HG02798 (cell line): ENCODE results near the gene ZNF487.
"Not testable (repeated sequence)": the region's sequence is repeated elsewhere in the genome, so short reads cannot be mapped to it uniquely, and the experiment has no call there.

Experiments used
- ATAC-seq: cut with Tn5 transposase; IDR thresholded peaks from one replicate; pipeline ENCODE4 v1.9.1; 2021; ENCODE audit warnings: mild to moderate bottlenecking; ENCODE audit not compliant: unreplicated experiment, poor library complexity

Gene ZNF487

GRCh38 chr10:43403911-43404703, 32.8 kb upstream of the ZNF487 start:
- no peak for ATAC-seq

- no peak for ATAC-seq
These were observed 32.2 kb upstream of the ZNF487 start for GRCh38 chr10:43404704-43405084.

- ATAC-seq, result peak; percentile 25
These were observed 29.7 kb upstream of the ZNF487 start for GRCh38 chr10:43407148-43407575.

GRCh38 chr10:43407576-43408330, 29.2 kb upstream of the ZNF487 start:
- ATAC-seq, result peak; percentile 51

GRCh38 chr10:43408331-43408709, 28.6 kb upstream of the ZNF487 start:
- ATAC-seq, result no peak

- peak; percentile 78 for ATAC-seq
These were observed 28.1 kb upstream of the ZNF487 start, which contains the start of gene HNRNPF for GRCh38 chr10:43408710-43409384. Gene HNRNPF, minus strand, starts transcription at chr10:43409186. Its CDS starts 21,302 bp downstream, at chr10:43387884.

GRCh38 chr10:43409385-43410109, 27.4 kb upstream of the ZNF487 start:
- ATAC-seq, result peak; percentile 0

- ATAC-seq, result no peak
These were observed 26.6 kb upstream of the ZNF487 start for GRCh38 chr10:43410345-43410744.

GRCh38 chr10:43411536-43411935, 25.4 kb upstream of the ZNF487 start:
- no peak for ATAC-seq

- ATAC-seq, result no peak
These were observed 21.4 kb upstream of the ZNF487 start for GRCh38 chr10:43415544-43415943.

GRCh38 chr10:43417950-43418768, 18.8 kb upstream of the ZNF487 start:
- ATAC-seq, result no peak

- ATAC-seq, result no peak
These were observed 16.9 kb upstream of the ZNF487 start for GRCh38 chr10:43419997-43420368.

GRCh38 chr10:43420369-43421200, 16.3 kb upstream of the ZNF487 start:
- peak; percentile 95 for ATAC-seq

- no peak for ATAC-seq
These were observed 15.8 kb upstream of the ZNF487 start for GRCh38 chr10:43421201-43421507.

- ATAC-seq, result no peak
These were observed 15.4 kb upstream of the ZNF487 start for GRCh38 chr10:43421519-43421918.

- not testable (repeated sequence) for ATAC-seq
These were observed 15.0 kb upstream of the ZNF487 start for GRCh38 chr10:43421944-43422343.

GRCh38 chr10:43424416-43424815, 12.5 kb upstream of the ZNF487 start:
- no peak for ATAC-seq

GRCh38 chr10:43426476-43426875, 10.4 kb upstream of the ZNF487 start:
- not testable (repeated sequence) for ATAC-seq
